ENCODE data around the gene CIAO3.

- TF ChIP-seq CTCF (IDR thresholded peaks at IDR 0.05 in 2 of 3, conservative IDR thresholded peaks at IDR 0.05 in 1 of 3; ENCODE audit: borderline replicate concordance in 1 of 3, insufficient read depth in 1 of 3, low read depth in 2 of 3, low read length in 2 of 3) (no peak), SP1 (IDR thresholded peaks at IDR 0.05; ENCODE audit: low read depth) (no peak), REST (IDR thresholded peaks at IDR 0.05; ENCODE audit: low read depth) (no peak), EZH2 (IDR thresholded peaks at IDR 0.05) (no peak)
Measured at GRCh38 chr16:727291-727977, 13.4 kb downstream of the CIAO3 start.
